ENCODE results near the gene ZBTB8A.
"Not testable (repeated sequence)": the region's sequence is repeated elsewhere in the genome, so short reads cannot be mapped to it uniquely, and the experiment has no call there.

Gene ZBTB8A

DNA sequence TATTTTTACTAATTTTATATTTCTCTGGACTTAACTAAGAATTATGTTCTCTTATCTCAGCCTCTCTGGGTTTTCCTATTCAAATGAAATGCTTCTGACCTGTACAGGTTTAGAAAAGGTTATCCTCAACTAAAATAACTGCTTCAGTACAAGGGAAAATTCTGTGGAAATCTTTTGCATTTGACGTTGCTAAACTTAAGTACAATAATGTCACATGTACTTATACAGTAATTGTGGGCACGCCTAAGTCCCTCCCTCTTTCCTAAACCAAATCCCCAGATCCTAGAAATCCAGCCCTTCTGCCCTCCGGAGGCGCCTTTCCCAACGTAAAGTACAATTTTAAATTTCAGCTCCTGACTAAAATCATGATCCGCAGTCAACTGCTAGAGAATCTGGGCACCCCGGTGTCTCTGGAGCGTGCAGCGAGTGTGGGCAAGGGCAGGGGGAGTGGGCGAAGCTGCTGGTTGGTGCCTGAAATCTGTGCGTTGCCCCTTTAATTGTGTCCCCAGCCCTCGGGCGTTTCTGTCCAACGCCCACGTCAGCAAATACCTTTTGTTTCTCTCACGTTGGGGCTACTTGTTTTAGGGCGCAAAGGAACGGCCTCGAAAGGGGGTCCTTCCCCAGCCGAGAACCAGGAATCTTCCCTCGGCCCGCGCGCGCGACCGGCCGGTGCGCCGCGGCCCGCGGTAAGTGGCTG, at the start of gene ZBTB8A:
Gene ZBTB8A, plus strand, starts transcription at position 541 of the 697 bp plus-strand sequence. CDS start 53,505 bp downstream, outside the sequence.
- DNase-seq: peak; percentile 19

DNA sequence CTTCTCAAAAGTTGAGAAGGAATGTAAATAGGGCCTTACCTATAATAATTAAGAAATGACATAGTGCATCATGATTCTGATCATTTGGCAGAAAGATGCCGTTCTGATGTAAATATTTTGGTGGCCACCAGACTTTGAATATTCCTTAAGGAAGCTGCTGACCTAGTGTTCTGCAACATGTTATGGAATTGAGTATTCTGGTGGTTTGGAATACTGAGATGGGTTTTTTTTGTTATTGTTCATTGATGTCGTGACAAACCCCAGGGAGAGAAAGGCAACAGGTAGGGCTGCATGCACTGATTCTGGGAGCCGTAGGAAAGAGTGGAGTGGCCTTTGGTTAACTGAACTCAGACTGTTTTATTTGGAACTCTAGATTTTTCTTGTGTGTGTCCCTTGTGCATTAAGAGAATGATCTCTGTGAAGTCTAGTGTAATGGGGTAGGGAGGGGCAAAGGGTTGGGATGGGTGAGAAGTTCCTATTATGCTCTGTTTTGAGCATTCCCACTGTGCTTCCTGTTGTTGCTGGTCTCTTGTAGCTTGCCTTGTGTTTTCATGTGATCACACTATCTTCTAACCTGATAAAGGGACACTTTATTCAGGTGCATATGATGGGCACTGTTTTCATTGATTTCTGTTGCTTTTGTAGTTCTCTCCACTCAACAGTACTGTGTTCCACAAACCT, 49.3 kb upstream of the ZBTB8A start:
- DNase-seq: no peak

DNA sequence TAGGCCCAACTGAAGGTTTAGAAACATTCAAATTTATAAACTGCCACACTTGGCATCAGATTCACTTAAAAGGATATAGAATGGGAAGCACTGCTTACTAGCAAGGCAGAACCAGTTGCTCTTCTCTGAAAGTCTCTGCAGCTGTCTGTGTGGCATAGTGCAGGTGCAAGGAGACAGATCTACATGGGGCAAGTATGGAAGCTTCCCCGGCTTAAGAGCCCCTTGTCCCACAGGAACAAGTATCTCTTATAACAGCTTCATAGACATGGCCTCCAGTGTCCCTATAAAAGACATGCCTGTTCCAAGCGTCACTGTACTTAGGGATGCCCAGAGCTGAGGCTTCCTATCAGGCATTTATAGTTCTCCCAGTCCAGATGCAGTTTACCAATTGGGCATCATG, 47.8 kb upstream of the ZBTB8A start:
- no peak for DNase-seq

DNA sequence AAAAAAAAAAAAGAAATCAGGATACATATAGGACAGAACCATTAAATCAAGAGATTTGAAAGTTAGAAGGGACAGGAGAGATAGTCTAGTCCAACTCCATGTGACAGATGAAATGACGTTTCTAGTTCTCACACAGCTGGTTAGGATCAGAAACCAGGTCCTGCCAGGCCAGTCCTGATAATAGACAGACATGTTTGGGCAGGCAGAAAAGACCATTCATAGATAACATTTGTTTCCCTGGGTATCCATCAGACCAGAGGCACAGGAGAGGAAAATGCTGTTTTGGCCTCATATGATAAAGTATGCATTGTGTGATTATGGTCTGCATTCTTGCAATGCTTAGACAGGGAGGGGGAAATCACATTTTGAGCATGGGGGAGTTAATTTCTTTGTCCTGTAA, 45.0 kb upstream of the ZBTB8A start:
- no peak for DNase-seq

DNA sequence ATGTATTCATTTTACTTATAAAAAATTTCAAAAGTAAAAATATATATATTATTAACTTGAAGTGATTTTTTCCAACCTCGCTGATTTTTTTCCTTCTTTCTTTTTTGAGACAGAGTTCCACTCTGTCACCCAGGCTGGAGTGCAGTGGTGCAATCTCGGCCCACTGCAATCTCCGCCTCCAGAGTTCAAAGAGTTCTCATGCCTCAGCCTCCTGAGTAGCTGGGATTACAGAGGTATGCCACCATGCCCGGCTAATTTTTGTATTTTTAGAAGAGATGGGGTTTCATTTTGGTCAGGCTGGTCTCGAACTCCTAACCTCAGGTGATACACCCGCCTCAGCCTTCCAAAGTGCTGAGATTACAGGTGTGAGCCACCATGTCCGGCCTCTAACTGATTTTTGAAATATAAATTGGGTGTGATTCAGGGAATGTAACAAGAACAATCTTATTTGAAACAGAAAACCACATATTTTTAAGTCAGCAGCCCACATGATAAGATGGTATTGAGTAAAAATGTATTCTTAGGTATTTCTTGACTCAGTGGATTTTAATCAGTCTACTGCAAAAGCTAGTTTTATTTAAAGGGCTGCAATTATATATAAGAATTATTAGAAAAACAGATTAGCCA, 44.4 kb upstream of the ZBTB8A start:
- DNase-seq: no peak

DNA sequence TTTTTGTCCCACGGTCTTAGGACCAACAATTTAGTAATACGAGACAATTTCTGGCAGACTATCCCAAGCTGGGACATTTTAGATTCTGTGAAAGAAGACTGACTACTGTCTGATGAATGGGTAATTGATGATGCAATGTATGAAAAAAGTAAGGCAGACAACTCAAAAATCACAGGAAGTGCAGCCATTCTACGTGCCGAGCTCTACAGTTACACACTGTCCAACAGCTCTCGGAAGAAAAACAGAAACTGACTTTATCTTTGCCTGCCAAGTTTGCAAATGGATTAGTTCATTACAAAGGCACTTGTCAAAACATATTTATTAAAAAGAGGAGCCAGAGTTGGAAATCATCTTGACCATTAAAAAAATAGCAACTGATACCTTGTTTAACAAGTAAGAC, 43.1 kb upstream of the ZBTB8A start:
- peak; percentile 22 for DNase-seq

DNA sequence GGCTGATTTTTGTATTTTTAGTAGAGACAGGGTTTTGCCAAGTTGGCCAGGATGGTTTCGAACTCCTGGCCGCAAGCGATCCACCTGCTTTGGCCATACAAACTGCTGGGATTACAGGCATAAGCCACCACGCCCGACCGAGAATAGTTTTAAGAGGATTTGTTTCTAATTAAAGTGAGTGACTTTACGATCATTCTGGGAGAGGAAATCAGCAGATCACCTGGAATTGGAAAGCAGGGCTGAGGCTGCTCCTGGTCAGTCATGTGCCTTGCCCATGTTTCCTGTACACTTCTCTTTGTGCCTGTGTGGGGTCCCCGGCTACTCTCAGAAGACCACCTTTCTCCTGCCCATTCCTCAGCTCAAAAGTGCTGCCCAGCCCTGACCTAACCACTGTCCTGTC, 40.5 kb upstream of the ZBTB8A start:
- no peak for DNase-seq

DNA sequence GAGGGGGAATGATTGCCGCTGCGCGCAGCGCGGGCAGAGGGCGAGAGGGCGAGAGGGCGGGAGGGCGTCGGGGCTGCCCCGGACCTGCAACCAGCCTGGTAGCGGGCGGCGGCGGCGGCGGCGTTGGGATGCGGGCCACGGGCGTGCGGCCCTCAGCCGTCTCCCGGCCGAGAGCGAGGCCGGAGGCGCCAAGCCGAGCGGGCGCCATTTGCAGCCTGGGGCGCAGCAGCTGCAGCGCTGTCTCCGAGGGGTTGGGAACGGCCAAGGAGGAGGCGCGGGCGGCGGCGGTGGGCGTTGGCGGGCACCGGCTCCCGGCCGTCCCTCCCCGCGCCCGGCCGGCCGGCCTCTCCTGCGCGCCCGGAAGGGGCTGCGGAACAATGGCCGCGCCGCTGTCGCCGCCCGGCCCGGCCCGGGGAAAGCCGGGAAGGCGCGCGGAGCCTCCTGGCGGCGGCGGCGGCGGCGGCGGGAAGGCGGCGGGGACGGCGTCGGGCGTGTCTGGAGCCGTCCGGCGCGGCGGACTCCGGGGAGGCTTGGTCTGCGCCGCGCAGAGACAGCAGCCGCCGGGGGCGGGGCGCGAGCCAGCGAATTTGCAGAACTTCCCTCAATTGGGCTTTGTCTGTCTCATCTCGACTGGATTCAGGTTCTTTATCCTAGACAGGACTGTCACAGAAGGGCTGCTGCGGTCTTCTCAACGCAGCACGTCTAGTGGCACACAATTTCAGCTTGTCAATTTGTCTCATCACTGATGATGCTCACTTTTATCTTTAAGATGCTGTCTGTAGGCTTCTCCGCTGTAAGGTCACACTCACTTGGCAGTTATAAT, 38.6 kb upstream of the ZBTB8A start:
- peak; percentile 45 for DNase-seq

DNA sequence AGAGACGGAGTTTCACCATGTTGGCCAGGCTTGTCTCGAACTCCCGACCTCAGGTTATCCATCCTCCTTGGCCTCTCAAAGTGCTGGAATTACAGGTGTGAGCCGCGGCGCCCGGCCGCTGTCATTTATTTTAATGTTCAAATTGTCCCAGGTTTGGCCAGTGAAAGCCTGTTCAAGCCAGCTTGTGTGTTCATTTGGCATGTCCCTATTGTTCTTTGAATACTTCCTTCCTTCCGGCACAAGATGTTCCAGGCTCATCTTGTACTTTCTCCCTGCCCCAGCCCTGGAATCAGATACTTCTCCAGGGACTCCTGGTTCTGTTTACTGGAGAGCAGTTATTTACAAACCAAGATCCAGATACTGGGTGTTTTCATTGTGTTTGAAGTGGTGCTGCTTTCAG, 37.4 kb upstream of the ZBTB8A start:
- DNase-seq: no peak

DNA sequence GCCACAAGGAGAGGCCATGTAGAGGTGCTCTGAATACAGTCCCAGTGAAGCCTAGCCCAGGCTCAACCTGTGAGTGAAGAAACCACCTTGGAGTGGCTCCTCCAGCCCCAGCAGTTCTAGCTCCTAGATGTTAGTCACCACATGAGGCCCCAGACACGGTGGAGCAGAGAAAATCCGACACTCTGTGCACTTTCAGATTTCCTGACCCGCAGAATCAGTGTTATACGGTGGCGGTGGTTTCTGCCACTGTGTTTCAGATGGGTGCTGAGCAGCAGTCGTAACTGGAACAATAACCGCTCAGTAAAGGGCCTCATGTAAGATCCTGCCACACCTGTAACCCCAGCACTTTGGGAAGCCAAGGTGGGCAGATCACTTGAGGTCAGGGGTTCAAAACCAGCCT, 36.1 kb upstream of the ZBTB8A start:
- no peak for DNase-seq

DNA sequence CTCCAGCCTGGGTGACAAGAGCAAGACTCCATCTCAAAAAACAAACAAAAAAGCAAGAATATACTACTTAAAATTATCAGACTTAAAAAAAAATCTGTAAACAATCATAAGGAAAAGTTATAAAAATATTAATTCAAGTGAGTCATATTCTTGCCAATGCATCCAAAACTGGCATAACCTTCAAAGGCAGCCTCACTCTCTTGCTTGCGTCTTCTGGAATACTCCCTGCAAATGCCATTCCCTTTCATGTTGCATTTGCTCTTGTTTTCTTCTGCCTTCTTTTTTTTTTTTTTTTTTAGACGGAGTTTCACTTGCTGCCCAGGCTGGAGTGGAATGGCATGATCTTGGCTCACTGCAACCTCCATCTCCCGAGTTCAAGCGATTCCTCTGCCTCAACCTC, 32.2 kb upstream of the ZBTB8A start:
- no peak for DNase-seq

DNA sequence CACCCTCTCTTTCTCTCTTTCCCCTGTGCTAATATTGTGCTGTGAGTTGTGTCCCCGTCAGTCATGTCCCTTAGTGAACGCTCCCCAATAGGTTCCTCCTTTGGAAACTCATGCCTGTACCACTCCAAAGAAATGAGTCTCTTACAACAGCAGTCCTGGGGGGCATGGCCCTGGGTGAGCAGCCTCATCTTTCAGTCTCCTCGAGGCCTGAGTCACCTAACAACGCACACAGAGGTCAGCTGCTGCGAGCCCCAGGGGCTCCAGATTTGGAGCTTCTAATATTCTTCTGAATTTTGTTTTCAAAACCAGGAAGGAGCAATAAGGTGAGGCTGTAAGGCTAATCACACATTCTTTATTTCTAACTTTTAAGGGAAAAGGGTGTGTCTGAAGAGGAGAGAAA, 30.5 kb upstream of the ZBTB8A start:
- DNase-seq: no peak

DNA sequence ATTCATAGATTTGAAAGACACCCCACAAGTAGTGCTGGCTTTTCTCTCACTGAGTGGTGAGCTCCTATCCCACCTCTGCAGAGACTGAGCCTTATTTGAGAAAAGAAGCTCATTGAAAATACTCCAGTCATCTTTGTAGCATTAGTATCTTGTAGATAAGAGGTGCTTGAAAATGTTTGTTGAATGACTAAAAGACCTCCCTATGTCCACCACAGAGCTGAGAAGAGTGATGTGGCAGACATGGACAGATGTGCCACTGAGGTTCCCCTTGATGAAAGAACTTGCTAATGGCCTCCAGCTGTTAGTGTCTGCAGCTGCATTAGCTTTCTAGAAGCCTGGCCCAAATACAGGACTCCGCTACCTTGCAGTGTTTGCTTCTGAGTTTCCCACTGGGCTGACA, 29.3 kb upstream of the ZBTB8A start:
- DNase-seq: no peak

DNA sequence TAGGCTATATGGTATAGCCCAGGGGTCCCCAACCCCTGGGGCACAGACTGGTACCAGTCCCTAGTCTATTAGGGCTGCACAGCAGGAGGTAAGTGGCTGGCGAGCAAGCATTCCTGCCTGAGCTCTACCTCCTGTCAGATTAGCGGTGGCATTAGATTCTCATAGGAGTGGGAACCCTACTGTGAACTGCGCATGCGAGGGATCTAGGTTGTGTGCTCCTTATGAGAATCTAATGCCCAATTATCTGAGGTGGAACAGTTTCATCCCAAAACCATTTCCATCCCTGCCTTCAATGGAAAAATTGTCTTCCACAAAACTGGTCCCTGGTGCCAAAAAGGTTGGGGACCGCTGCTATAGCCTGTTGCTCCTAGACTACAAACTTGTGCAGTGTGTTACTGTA, 22.8 kb upstream of the ZBTB8A start:
- no peak for DNase-seq

DNA sequence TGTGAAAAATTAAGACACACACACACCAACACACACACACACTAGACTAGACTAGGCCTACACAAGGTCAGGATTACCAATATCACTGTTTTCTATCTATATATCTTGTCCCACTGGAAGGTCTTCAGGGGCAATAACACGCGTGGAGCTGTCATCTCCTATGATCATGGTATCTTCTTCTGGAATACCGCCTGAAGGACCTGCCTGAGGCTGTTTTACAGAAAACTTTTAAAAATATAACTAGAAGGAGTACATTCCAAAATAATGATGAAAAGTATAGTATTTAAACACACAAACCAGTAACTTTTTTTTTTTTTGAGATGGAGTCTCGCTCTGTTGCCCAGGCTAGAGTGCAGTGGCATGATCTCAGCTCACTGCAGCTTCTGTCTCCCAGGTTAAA, 20.3 kb upstream of the ZBTB8A start:
- DNase-seq: no peak

DNA sequence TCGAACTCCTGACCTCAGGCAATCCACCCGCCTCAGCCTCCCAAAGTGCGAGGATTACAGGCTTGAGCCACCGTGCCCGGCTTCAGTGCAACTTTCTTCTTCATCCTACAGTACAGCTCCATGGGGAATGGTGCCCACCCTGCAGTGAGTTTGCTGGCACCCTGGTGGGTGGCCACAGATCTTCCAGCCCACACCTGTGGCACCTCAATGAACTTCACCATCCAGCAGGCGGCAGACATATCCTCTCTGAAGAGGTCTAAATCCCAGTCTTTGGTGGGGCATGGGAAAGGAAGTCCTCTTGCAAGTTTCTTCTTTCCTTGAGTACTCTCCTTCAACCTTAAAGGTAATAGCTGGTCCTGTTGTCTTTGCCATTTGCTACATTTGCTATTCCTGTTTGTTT, 18.1 kb upstream of the ZBTB8A start:
- DNase-seq: no peak

DNA sequence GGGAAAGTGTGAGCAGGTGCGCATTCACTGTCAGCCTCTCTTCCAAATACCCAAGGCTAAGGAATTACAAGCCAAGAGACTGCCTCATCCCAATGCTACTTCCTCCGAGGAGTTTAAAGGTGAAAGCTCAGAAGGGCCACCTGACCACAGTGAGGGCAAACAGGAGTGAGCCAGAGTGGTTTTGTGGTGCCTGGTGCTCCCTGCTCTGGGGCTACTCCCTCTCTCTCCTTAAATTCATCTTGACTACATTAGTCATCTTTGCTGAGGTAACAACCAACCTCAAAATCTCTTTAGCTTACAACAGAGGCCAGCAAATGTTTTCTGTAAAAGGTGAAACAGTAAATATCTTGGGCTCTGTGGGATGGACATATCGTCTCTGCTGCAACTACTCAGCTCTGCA, 14.2 kb upstream of the ZBTB8A start:
- DNase-seq: no peak

DNA sequence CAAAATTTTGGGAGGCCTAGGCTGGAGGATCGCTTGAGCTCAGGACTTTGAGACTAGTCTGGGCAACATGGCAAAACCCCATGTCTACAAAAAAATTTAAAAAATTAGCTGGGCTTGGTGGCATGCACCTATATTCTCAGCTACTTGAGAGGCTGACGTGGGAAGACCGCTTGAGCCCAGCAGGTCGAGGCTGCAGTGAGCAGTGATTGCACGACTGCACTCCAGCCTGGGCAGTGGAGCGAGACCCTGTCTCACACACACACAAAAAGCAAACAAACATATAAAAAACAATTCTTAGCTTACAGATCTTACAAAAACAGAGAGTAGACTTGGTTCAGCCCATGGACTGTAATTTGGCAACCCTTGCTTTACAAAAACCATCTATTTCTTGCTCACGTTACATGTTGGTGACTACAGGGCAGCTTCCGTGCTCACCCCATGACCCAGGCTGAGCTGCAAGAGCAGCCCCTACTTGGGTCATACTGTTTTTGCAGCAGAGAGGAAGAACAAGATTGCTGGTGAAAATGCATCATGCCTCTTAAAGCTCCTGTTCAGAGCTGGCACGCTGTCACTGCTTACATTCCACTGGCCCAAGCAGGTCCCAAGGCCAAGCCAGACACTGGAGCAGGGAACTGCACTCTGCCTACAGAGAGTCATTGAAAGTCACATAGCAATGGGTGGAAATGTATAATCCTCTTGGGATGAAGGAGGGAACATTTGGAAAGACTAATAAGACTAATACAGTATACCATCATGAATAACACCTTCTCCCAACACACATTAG, 13.4 kb upstream of the ZBTB8A start:
- DNase-seq: no peak

DNA sequence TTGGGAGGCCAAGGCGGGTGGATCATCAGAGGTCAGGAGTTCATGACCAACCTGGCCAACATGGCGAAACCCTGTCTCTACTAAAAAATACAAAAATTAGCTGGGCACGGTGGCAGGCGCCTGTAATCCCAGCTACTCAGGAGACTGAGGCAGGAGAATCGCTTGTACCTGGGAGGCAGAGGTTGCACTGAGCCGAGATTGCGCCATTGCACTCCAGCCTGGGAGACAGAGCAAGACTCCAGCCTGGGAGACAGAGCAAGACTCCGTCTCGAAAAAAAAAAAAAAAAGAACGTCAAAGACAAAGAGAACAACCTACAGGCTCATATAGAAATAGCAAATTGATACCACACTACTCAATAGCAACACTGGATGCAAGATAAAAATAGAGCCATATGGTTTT, 10.7 kb upstream of the ZBTB8A start:
- not testable (repeated sequence) for DNase-seq

DNA sequence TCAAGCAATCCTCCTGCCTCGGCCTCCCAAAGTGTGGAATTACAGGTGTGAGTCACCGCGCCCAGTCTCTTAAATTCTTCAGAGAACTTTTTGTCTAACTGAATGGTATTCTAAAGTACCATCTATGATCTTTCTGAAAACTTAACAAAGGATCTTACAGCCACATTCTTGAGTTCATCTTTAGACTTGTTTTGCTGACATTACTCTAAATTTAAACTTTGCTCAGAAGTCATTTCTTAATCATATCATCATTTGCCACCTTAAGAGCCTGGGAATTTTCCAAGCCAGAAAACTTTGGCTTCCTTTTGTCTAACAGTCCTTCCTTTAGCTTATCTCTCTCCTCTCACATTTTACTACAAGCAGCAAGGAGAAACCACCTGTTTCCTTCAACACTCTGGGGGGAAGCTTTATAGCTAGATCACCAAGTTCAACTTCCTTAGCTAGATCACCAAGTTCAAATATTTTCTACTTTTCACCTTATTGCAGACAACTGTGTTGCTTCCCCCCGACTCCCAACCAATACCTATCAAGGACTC, 5.4 kb upstream of the ZBTB8A start:
- no peak for DNase-seq

DNA sequence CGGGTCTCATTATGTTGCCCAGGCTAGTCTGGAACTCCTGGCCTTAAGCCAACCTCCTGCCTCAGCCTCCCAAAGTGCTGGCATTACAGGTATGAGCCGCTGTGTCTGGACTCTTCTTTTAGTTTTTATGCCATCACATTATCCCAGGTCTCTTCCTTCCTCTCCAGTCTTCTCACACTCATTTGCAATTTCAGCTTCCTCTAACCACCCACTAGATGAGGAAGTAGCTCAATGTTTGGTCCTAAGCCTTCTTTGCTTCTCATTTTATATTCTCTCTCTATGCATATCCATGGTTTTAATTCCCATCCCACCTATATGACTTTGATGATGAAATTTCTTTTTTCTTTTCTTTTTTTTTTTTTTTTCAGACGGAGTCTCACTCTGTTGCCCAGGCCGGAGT, 3.1 kb upstream of the ZBTB8A start:
- no peak for DNase-seq

DNA sequence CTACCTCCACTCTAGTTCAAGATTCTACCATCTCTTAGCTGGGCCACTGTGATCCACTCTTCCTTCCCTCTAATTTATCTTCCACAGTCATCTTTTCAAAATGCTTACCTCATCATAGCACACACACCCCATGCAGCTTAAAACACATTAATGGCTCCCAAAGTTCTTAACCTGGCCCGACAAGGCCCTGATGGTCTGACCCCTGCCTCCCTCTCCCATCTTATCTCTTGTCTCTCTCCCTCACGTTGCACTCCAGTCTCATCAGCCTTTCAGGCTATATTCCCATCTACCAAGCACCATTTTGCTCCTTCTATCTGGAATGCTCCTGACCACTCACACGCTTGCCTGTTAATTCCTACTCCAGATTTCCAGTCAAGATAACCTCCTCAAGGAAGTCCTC, 2.5 kb upstream of the ZBTB8A start:
- no peak for DNase-seq

Measured in activated CD4-positive, alpha-beta T cell treated with anti-CD3 and anti-CD28 coated beads, Interleukin-10, Interleukin-2, amounts not matched to agents 100 ng/mL and 50 ng/mL, durations not matched to agents 16 hours and 8 hours (primary cell).